ENCODE measurements around the gene OR51G1. TPM values are rescaled to one million over a fixed set of nuclear protein-coding genes. Genes with fewer than 3 reads are reported as not detected.
A peak's percentile ranks its signal among the peaks of the same experiment; 100 is the strongest.

OR51G1 gene
- total RNA-seq, 1 donor from 2014 or later = not detected

DNA sequence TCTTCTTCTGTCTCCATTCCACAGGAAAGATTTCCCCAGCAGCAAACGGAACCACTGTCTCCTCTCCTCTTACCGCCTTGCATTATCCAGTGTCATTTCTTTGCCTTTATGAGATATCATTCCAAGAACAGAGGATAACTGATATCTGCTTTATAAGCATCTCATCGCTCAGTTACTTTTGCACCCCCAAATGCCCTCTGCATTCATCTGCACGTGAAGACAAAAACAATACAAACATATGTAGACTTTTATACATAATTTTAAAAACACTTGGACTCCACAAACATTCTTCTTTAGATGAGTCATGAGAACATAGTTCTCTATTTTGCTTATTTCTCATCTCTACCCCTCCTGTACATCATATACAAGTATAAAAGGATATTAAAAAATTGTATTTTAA is 43.0 kb downstream of the OR51G1 start:
- DNase-seq (ENCODE audit: low spot score) = no peak
- TF ChIP-seq, protein P1, sequence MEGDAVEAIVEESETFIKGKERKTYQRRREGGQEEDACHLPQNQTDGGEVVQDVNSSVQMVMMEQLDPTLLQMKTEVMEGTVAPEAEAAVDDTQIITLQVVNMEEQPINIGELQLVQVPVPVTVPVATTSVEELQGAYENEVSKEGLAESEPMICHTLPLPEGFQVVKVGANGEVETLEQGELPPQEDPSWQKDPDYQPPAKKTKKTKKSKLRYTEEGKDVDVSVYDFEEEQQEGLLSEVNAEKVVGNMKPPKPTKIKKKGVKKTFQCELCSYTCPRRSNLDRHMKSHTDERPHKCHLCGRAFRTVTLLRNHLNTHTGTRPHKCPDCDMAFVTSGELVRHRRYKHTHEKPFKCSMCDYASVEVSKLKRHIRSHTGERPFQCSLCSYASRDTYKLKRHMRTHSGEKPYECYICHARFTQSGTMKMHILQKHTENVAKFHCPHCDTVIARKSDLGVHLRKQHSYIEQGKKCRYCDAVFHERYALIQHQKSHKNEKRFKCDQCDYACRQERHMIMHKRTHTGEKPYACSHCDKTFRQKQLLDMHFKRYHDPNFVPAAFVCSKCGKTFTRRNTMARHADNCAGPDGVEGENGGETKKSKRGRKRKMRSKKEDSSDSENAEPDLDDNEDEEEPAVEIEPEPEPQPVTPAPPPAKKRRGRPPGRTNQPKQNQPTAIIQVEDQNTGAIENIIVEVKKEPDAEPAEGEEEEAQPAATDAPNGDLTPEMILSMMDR (IDR thresholded peaks at IDR 0.05) = no peak

More for the DNA sequence above, 43.0 kb downstream of the OR51G1 start:
- H3K9me3 Mint-ChIP-seq (ENCODE audit: low read depth) = no peaks in the 10 kb centered on the region
- H3K4me1 Mint-ChIP-seq (ENCODE audit: low read depth) = peaks cover 19% of the 10 kb centered on the region
- H3K27ac Mint-ChIP-seq (ENCODE audit: unreplicated experiment) = peak overlapping the region; percentile 60
- no peaks in the 10 kb centered on the region for H3K36me3 Mint-ChIP-seq (ENCODE audit: low read depth)
- H3K27me3 Mint-ChIP-seq (ENCODE audit: low read depth) = no peaks in the 10 kb centered on the region
- no peak overlapping the region for H3K4me3 Mint-ChIP-seq (ENCODE audit: unreplicated experiment)

Other genes with a start within 250 kb of the OR51G1 start
- 0.97 to 3.2 TPM (median 3.1 TPM) in 3 replicates for gene OR51E2, start 226.5 kb downstream of the OR51G1 start, total RNA-seq
- not detected in 3 replicates for gene MMP26, start 219.6 kb downstream of the OR51G1 start, total RNA-seq
- gene OR51F1, start 154.4 kb downstream of the OR51G1 start, total RNA-seq = not detected in 3 replicates
- not detected in 3 replicates for gene OR52R1, start 120.0 kb downstream of the OR51G1 start, total RNA-seq
- not detected in 3 replicates for gene OR51F2, start 103.0 kb downstream of the OR51G1 start, total RNA-seq
- not detected in 3 replicates for gene OR51S1, start 75.1 kb downstream of the OR51G1 start, total RNA-seq
- gene OR51T1, start 42.4 kb downstream of the OR51G1 start, total RNA-seq = not detected in 3 replicates
- gene OR51A7, start 20.6 kb downstream of the OR51G1 start, total RNA-seq = not detected in 3 replicates
- gene OR51G2, start 5.0 kb downstream of the OR51G1 start, total RNA-seq = not detected in 3 replicates
- gene OR51A4, start 23.3 kb upstream of the OR51G1 start, total RNA-seq = not detected in 3 replicates
- gene OR51A2, start 31.4 kb upstream of the OR51G1 start, total RNA-seq = not detected in 3 replicates
- not detected in 3 replicates for gene OR51L1, start 70.5 kb upstream of the OR51G1 start, total RNA-seq
- gene OR52J3, start 122.2 kb upstream of the OR51G1 start, total RNA-seq = not detected in 3 replicates
- not detected in 3 replicates for gene OR52E2, start 135.3 kb upstream of the OR51G1 start, total RNA-seq
- gene OR52E1, start 145.2 kb upstream of the OR51G1 start, total RNA-seq = not detected in 3 replicates
- gene OR52A5, start 214.0 kb upstream of the OR51G1 start, total RNA-seq = not detected in 3 replicates
- gene OR52A1, start 230.4 kb upstream of the OR51G1 start, total RNA-seq = not detected in 3 replicates

Measured in chondrocyte (in vitro differentiated cells).